GM04503 (cell line): Measurements from ENCODE around the gene TRMO.

Source experiments
- DNase-seq: peaks from one replicate; pipeline ENCODE4 v3.0.0-alpha.2; 2012; ENCODE audit warnings: low read depth

Gene TRMO

DNA sequence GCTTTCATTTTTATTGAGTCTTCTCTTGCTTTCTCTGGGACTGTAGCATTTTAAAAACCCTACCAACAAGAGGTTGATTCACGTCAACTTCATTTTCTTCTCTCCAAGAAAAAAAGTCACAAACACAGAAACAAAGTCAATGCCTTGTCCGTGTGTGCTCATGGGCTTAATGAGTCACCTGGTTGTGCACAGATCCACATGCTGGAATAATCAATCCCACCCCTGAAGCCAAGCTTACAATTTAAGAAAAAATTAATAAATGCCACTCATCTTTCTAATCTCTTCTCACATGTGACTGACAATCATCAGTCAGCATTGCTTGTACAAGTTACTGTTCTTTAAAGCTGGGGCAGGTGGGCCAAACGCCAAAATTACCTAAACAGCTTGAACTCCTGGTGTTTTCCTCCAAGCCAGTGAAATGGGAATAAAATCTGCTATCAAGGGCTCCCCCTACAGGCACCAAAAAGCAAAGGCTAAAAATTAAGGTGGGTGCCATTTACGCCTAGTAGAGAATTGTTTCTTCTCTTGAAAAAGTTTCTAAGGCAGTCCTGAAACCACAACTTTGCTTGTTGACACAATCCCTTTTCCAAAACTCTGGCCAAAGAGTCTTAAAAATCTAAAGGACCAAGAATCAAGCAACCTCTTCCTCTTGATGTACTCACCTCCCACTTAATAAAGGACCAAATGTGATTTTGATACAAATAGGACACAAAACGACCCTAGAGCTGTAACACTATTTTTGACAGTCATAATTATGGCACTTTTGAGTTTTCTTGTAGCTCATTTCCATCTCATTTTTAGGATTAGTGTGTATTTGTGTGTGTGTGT lies 21.3 kb downstream of the TRMO start:
- no peak for DNase-seq

- DNase-seq: no peak
Observed at GRCh38 chr9:97900103-97900737, 22.1 kb downstream of the TRMO start.

- DNase-seq: no peak
Observed at GRCh38 chr9:97895695-97896332, 26.5 kb downstream of the TRMO start.

- no peak for DNase-seq
Observed at GRCh38 chr9:97895211-97895610, 27.1 kb downstream of the TRMO start.

- DNase-seq: no peak
Observed at GRCh38 chr9:97892421-97892820, 29.9 kb downstream of the TRMO start.

DNA sequence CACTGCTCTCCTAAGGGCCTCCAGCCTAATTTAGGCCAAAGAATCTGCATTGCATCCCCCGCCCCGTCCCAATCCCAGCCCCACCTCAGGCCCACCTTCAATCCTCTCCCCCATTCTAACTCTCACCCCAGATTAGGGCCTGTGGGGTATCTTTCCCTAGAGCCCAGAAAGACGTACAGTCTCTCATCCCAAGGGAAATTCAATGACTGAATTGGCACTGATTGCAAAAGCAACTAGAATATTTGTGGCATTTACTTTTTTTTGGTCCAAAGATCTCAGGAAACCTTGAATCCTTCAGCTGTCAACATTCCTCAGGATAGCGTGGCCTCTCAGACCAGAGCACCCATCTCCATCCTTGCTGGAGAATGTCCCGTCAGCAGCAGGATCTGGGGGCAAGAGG lies 30.6 kb downstream of the TRMO start:
- no peak for DNase-seq

DNA sequence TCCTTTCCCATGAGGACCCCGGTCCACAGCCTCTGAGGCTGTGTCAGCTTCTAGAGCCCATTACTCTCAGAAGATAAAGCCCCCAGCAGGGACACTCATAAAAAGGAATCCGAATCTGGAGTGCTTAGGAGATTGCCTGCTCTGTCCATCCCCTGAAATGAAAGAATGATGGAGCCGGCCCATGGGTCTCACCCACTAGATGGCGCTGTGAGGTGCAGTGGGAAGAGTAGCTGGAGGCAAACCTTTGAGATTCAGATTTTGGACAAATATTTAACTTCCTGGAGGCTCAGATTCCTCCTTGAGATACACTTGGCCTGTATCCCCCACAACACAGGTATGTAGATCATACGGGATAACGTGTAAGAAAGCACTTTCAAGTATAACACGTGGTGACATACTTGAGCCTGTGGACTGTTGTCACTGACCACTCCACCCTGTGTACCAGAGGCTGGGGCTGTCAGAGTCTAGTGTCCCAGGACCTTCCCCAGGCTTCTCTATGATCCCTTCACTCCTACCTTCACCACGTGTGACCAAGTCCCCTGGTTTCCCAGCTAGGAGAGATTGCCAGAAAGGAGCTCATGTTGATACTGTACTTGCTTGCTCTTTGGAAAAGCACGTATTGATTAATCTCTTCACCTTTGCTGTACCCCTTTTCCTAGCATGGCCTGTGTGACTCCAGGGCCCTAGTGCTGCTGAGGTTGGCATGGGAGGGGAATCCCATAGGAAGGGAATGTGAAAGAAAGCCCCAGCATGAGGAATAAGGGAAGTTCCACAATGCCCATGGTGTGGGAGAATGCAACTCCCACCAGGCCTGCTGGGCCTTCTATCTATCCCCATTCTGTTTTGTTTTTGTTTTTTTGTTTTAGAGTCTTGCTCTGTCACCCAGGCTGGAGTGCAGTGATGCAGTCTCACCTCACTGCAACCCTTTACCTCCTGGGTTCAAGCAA lies 32.1 kb downstream of the TRMO start:
- DNase-seq: no peak

DNA sequence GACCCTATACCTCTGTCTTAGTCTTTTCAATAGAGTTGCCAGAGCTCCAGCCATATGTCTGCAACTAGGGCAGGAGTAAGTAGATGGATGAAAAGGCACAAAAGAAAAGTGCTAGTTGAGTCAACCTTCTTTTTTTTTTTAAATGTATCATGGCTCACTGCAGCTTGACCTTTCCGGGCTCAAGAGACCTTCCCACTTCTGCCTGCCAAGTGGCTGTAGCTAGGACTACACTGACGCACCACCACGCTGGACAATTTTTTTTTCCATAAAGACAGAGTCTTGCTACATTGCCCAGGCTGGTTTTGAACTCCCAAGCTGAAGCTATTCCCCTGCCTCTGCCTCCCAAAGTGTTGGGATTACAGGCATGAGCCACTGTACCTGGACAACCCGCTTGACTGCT lies 42.0 kb downstream of the TRMO start:
- no peak for DNase-seq

DNA sequence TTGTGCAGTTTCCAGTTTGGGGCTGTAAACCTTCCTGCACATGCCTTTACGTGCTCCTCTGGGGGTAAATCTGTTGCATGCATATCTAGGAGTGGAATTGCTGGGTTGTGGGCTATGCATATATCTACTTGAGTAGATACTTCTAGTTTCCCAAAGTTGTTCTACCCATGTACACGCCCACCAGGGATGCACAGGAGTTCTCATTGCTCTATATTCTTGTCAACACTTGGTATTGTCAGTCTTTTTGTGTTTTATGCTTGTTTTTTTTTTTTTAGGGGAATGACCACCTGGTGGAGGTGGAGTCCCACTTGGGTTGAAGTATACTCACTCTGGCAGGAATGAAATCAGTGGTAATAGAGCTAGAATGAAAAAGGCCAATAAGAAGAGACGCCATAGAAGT lies 46.2 kb downstream of the TRMO start:
- no peak for DNase-seq

- DNase-seq: no peak
Observed at GRCh38 chr9:97875111-97875510, 47.2 kb downstream of the TRMO start.

DNA sequence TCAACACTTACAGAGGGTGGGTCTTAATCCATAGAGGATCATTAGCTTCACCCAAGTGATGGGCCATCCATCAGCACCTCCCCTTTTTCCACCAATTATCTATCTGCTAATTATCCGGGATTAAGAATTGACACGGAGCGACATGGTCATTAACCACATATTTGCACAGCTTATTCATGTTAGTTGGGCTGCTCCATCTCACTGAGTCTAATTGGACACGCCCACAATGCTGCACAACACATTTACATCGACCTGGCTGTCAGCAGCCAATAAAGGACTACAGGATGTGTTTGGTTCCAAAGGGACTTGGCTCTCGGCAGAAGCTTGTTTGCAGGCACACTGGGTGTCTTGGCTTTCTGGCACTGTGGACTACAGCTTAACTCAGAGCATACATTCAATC lies 47.7 kb downstream of the TRMO start:
- DNase-seq: no peak

- no peak for DNase-seq
Observed at GRCh38 chr9:97873882-97874281, 48.4 kb downstream of the TRMO start.

DNA sequence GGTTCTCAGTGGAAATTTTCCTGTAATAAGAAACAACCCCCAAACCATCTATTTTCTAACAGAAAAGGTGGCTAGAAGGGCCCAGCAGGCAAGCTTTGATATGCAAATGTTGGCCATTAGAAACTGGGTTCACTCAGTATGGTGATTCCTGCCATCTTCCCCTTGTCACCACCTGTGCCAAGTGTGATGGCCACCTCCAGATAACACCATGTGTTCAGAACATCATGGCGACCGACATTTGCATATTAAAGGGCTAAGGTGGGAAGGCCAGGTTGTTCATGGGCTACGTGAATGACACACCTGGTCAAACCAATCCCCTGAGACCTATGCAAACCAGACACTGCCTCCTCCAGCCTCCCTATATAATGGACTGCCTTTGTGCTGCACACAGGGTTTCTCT lies 48.9 kb downstream of the TRMO start:
- DNase-seq: no peak

- DNase-seq: no peak
Observed at GRCh38 chr9:97868859-97869258, 53.4 kb downstream of the TRMO start.

- no peak for DNase-seq
Observed at GRCh38 chr9:97866848-97867247, 55.5 kb downstream of the TRMO start.

- DNase-seq: no peak
Observed at GRCh38 chr9:97866300-97866699, 56.0 kb downstream of the TRMO start.

GRCh38 chr9:97864396-97864795 lies 57.9 kb downstream of the TRMO start:
- no peak for DNase-seq

DNA sequence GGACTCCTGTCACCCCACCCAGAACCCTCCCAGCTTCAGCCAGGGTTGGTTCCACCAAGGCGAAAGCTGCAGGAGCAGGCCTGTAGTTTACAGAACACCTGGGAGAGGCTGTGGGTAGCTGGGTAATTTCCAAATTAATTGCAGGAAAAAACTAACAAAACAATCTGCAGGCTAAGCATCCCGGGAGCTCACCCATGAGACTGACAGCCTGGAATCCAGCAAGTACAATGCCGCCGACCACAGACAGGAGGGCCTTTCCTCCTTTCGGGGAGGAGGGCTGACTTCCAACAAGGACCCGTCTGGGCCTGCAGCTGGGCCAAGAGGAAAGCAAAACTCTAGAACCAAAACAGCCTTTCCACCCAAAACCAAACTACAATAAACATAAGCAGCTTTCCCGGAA lies 59.0 kb downstream of the TRMO start:
- DNase-seq: no peak

DNA sequence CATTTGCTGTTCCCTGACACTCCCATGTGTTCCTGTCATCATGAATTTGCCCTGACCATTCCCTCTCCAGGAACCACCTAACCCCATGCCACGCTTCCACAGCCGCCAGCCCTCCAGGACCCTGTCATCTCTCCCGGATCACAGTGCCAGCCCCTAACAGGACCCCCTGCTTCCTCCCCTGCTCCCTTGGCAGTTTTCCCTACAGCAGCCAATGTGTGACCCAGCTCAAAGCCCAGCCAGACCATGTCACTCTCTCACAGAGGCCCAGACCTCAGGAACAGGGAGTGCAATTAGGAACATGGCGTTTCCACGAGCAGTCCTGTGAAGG lies 61.2 kb downstream of the TRMO start:
- no peak for DNase-seq

GRCh38 chr9:97860451-97861147 lies 61.7 kb downstream of the TRMO start:
- DNase-seq: no peak

DNA sequence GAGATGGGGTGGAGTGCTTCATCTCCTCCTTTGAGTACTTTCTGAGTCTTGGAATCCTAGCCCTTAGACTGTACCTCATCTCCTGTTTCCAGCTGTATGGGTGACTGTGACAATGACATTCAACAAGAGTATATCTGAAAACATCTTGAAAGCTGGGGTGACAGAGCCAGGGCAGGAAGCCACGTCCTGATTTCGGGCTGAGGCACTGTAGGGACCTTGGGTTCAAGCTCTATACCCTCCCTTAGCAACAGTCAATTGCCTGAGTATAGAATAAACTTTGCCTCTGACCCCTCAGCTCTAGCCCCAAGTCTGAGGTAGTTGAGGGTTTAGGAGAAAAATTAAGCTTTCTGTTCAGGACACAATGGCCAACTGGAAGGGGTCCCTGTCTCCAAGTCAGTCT lies 63.0 kb downstream of the TRMO start:
- no peak for DNase-seq

DNA sequence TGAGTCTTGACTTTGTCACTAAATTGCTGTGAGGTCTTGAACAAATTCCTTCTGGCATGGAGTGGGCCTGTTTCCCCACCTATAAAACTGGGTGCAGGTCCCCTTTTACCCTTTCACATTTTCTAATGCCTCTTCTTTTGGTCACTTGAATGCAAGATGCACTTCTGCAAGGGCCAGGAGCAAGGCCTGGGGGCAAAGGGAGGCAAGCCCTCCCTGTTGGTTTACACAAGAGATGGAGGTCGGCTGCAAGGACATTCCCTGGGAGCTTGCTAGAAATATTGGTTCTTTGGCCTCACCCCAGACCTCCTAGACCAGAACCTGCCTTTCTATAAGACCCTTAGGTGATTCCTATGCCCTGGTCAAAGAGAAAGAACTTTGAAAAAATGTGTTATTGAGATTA lies 63.5 kb downstream of the TRMO start:
- no peak for DNase-seq
